HepG2 (cell line): ENCODE measurements around the gene BLOC1S1. TPM values are rescaled to one million over a fixed set of nuclear protein-coding genes. Genes with fewer than 3 reads are reported as not detected.

Source experiments
- ATAC-seq: fragments of 200-7000 bp; cut with Tn5 transposase; 3 replicates; pipeline ENCODE4 v1.9.1; 2020; ENCODE audit warnings: mild to moderate bottlenecking, moderate library complexity
- BruUV-seq: library from RNA; stranded (reverse); fragments of 400-500 nt; replicated peaks from 2 replicates; lab custom pipeline; 2021; lab: Mats Ljungman, UMichigan
- CTCF ChIA-PET: fragments of 300-600 bp; formaldehyde crosslinking; extraction: SDS; loops from one replicate; lab custom pipeline; 2021; ENCODE audit warnings: low total read pairs, inconsistent platforms, low intra/inter-chr PET ratio; lab: Yijun Ruan, JAX
- POLR2A ChIA-PET: fragments of 350-600 bp; sonication (Branson Sonifier 250); formaldehyde crosslinking; loops from one replicate; lab custom pipeline; 2020; ENCODE audit warnings: antibody characterized with exemption, inconsistent platforms; lab: Yijun Ruan, JAX
- DNase-seq: peaks from one replicate; pipeline ENCODE4 v3.0.0-alpha.2; 2015; ENCODE audit warnings: low spot score
- FAIRE-seq: peaks from 3 replicates; lab custom pipeline; 2011; peaks lifted over from hg19 to GRCh38; lab: Jason Lieb, UNC
- H2AFZ ChIP-seq: one replicate; pipeline ENCODE4 v1.6.1; 2011; ENCODE audit warnings: low read length, inconsistent platforms
- H3K27ac ChIP-seq: fragments of 300-600 bp; 3 replicates; pipeline ENCODE4 v1.8.0; 2011; ENCODE audit warnings: mixed run types, mild to moderate bottlenecking, mixed read lengths, low read length, inconsistent platforms; ENCODE audit not compliant: insufficient read depth; ENCODE audit errors: extremely low read length
- H3K27me3 ChIP-seq, 2 experiments: fragments of 200-600 bp in 1 of 2; 2 replicates in 1 of 2; 3 replicates in 1 of 2; pipeline versions ENCODE4 v1.6.0 to v1.8.0; 2011; ENCODE audit warnings: low read length in 2 of 2, mild to moderate bottlenecking in 2 of 2, moderate library complexity in 2 of 2, inconsistent platforms in 1 of 2; ENCODE audit not compliant: insufficient read depth in 2 of 2, control insufficient read depth in 1 of 2
- H3K36me3 ChIP-seq, 2 experiments: fragments of 200-600 bp in 1 of 2; replicated peaks in 1 of 2; 2 replicates in 1 of 2; 3 replicates in 1 of 2; pipeline versions ENCODE4 v1.5.1 to v1.8.0; 2011; ENCODE audit warnings: low read length in 2 of 2, inconsistent platforms in 1 of 2; ENCODE audit not compliant: insufficient read depth in 2 of 2, control insufficient read depth in 1 of 2
- H3K4me1 ChIP-seq: 2 replicates; pipeline ENCODE4 v1.5.1; 2012; ENCODE audit warnings: low read length, inconsistent platforms; ENCODE audit not compliant: insufficient read depth
- H3K4me2 ChIP-seq: 2 replicates; pipeline ENCODE4 v1.6.0; 2011; ENCODE audit warnings: low read depth, low read length, inconsistent platforms
- H3K4me3 ChIP-seq, 3 experiments: fragments of 200-600 bp in 1 of 3; sonication (generic), shearing (Covaris generic) in 1 of 3; replicated peaks in 1 of 3; 2 replicates each; pipeline ENCODE4 v1.5.1; 2011 to 2016; ENCODE audit warnings: low read length in 3 of 3, inconsistent platforms in 2 of 3, low read depth in 2 of 3, mild to moderate bottlenecking in 2 of 3, control low read depth in 1 of 3, mixed read lengths in 1 of 3; ENCODE audit not compliant: insufficient read depth in 1 of 3
- H3K79me2 ChIP-seq: one replicate; pipeline ENCODE4 v1.6.1; 2011; ENCODE audit warnings: low read length, inconsistent platforms; ENCODE audit not compliant: insufficient read depth
- H3K9ac ChIP-seq: 2 replicates; pipeline ENCODE4 v1.6.0; 2011; ENCODE audit warnings: mild to moderate bottlenecking, low read depth, low read length, inconsistent platforms; ENCODE audit not compliant: insufficient read depth
- H3K9me3 ChIP-seq: 2 replicates; pipeline ENCODE4 v1.5.1; 2012; ENCODE audit warnings: mild to moderate bottlenecking, low read length
- H4K20me1 ChIP-seq: 2 replicates; pipeline ENCODE4 v1.6.0; 2011; ENCODE audit warnings: inconsistent platforms, mild to moderate bottlenecking, low read length, moderate library complexity; ENCODE audit not compliant: insufficient read depth
- AGO2 ChIP-seq: fragments of 200-400 bp; formaldehyde crosslinking; optimal IDR thresholded peaks from 2 replicates; pipeline ENCODE3; 2017; ENCODE audit warnings: mild to moderate bottlenecking, low read depth, low read length, moderate library complexity
- NR2F1 ChIP-seq, 2 experiments: fragments of 450-650 bp in 1 of 2; formaldehyde crosslinking in 1 of 2; IDR thresholded peaks; 2 replicates each; pipeline versions ENCODE4 v1.5.0 to v1.6.1; 2016 to 2020; ENCODE audit warnings: mild to moderate bottlenecking in 1 of 2, missing compliant biosample characterization in 1 of 2, missing genetic modification reagents in 1 of 2, moderate library complexity in 1 of 2
- POLR2A ChIP-seq, 2 experiments: IDR thresholded peaks; 2 replicates each; pipeline ENCODE4 v1.6.1; 2011; ENCODE audit warnings: low read depth in 2 of 2, low read length in 2 of 2, mild to moderate bottlenecking in 1 of 2, moderate library complexity in 1 of 2; ENCODE audit not compliant: insufficient read depth in 1 of 2
- POLR2AphosphoS5 ChIP-seq: IDR thresholded peaks from 2 replicates; pipeline ENCODE4 v1.6.1; 2012; ENCODE audit warnings: low read depth, low read length
- RAD21 ChIP-seq: fragments of 450-650 bp; formaldehyde crosslinking; IDR thresholded peaks from 2 replicates; pipeline ENCODE4 v1.5.0; 2020; ENCODE audit warnings: mild to moderate bottlenecking
- SMC3 ChIP-seq: IDR thresholded peaks from 2 replicates; pipeline ENCODE4 v1.6.1; 2011; ENCODE audit warnings: low read length, improper control_type of control experiment
- STAG1 ChIP-seq: sonication (generic); formaldehyde crosslinking; IDR thresholded peaks from 2 replicates; pipeline ENCODE4 v1.4.0; 2020; ENCODE audit warnings: missing genetic modification reagents
- ZMAT5 ChIP-seq: sonication (generic); formaldehyde crosslinking; IDR thresholded peaks from 2 replicates; pipeline ENCODE4 v1.5.0; 2020; ENCODE audit warnings: mild to moderate bottlenecking, low read depth, missing genetic modification reagents, borderline replicate concordance
- ZNF777 ChIP-seq: sonication (generic); formaldehyde crosslinking; IDR thresholded peaks from 2 replicates; pipeline ENCODE4 v1.4.0; 2020; ENCODE audit warnings: missing genetic modification reagents
- WGBS: methylation state at CpG from one replicate; pipeline ENCODE4 v1.1.6; 2017; ENCODE audit warnings: low lambda C conversion rate; 5-methylcytosine and 5-hydroxymethylcytosine counted together
- in situ Hi-C: cut with HindIII; loops from 2 replicates; pipeline ENCODE4 v1.10.0; 2017; ENCODE audit warnings: low pct_unique_long_range_greater_than_20kb; ENCODE audit not compliant: extremely low pct_ligation_motif_present
- intact Hi-C: fragments of 100-400 bp; cut with micrococcal nuclease; formaldehyde crosslinking; loops from one replicate; pipeline ENCODE4 v1.10.0; 2022; ENCODE audit not compliant: unreplicated experiment
- polyA plus RNA-seq, 8 experiments: library from polyadenylated mRNA; depleted of rRNA in 3 of 8; stranded (reverse) in 7 of 8; unstranded in 1 of 8; fragments of >200 nt; fragmentation: Illumina TruSeq in 4 of 8; extraction: Trizol in 4 of 8; gene quantifications; 2 replicates each; pipeline versions ENCODE4 v1.2.1 to v1.2.3, GENCODE V29; 2011 to 2016; ENCODE audit warnings: low read depth in 4 of 8, missing spikeins in 1 of 8, mixed read lengths in 1 of 8; ENCODE audit not compliant: insufficient read depth in 1 of 8
- total RNA-seq, 5 experiments: library from RNA; depleted of rRNA; stranded (reverse); fragments of >200 nt; fragmentation: Illumina TruSeq; extraction: Trizol; gene quantifications; 2 replicates each; pipeline ENCODE4 v1.2.3, GENCODE V29; 2016; ENCODE audit warnings: low read depth in 1 of 5
- TF ChIP-seq, protein P1 (sequence below): sonication (generic); formaldehyde crosslinking; IDR thresholded peaks from 2 replicates; pipeline ENCODE4 v1.5.1; 2020; ENCODE audit warnings: mild to moderate bottlenecking, missing genetic modification reagents, moderate library complexity
- TF ChIP-seq, protein P2 (sequence below), 2 experiments: sonication (generic) in 1 of 2; formaldehyde crosslinking in 1 of 2; IDR thresholded peaks; 2 replicates each; pipeline versions ENCODE4 v1.4.0 to v1.6.1; 2018 to 2020; ENCODE audit warnings: missing genetic modification reagents in 2 of 2, borderline replicate concordance in 1 of 2, low read depth in 1 of 2, mild to moderate bottlenecking in 1 of 2, missing biosample characterization in 1 of 2
- TF ChIP-seq, protein P3 (sequence below): sonication (generic); formaldehyde crosslinking; IDR thresholded peaks from 2 replicates; pipeline ENCODE4; 2020; ENCODE audit warnings: missing genetic modification reagents, mild to moderate bottlenecking, borderline replicate concordance

Gene BLOC1S1
- total and polyA plus RNA-seq, 2 of the 13 experiments (the other 11 are each of a cell fraction or from before 2014, with no cell fraction given), result 55.1 to 95.3 TPM

DNA sequence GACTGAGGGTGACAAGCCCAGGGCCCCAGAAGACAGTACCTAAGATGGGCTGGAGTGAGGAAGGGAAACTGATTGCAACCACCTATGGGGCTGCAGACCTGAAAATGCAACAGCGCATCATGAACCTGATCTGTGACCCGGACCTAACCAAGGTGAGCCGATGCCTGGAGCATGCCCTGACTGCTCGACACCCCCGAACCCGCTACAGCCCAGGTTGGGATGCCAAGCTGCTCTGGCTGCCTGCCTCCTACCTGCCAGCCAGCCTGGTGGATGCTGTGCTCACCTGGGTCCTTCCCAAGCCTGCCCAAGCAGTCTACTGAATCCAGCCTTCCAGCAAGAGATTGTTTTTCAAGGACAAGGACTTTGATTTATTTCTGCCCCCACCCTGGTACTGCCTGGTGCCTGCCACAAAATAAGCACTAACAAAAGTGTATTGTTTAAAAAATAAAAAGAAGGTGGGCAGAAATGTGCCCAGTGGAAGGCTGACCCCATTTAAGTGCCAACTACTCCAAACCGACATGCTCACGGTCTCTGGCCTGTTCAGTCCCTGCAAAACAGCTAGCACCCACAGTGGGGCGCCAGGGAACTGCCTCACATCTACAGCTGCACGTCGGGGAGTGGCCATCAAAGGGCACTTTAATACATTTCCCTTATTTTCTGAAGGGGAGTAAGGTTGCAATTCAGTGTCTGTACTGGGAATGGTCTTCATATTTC lies 8.5 kb downstream of the BLOC1S1 start:
- Histone ChIP-seq H3K4me2 (no peak overlapping the region), H2AFZ (no peak overlapping the region), H3K9me3 (no peaks in the 10 kb centered on the region), H3K4me1 (peaks cover 70% of the 10 kb centered on the region), H3K79me2 (peaks cover 12% of the 10 kb centered on the region), H3K27me3 (no peaks in the 10 kb centered on the region; a peak in 1 of 5 replicates), H3K9ac (no peak overlapping the region), H3K36me3 (peaks cover 10 to 25% of the 10 kb centered on the region in 2 experiments; a peak in 4 of 5 replicates), H3K4me3 (no peak overlapping the region), H3K27ac (no peak overlapping the region), H4K20me1 (0 out of 2 replicates have a peak, but pooled peaks cover 8% of the 10 kb centered on the region)
- ATAC-seq (peak; percentile 37), FAIRE-seq (peak; percentile 26), DNase-seq (peak; percentile 60)
- ChIA-PET POLR2A (interaction anchor here (1.0 to 5.3 kb wide), 5 partner anchors 9 to 249 kb away, joined by 3 to 23 read pairs (median 8); partner anchors contain the start of genes BLOC1S1 and RAB5B), CTCF (interaction anchor here (1.4 to 3.4 kb wide), 2 partner anchors 12 to 43 kb away, joined by 3 to 36 read pairs; a partner anchor contains a TSS)
- 17% methylated on average over 5 of the region's 11 CpGs for WGBS
- BruUV-seq, result no TSS peak
- intact Hi-C loops (loop anchor here (1.0 to 5.0 kb wide), 2 partner anchors 13 to 537 kb away; no protein-coding TSS in a partner anchor), in situ Hi-C loops (no loop called here)
- peak; percentile 69 for TF ChIP-seq RAD21 (CRISPR knock-in tag)
- no peak for TF ChIP-seq NR2F1 (CRISPR knock-in tag; IDR thresholded peaks at IDR 0.05)
- peak in 1 of 2 experiments; percentile 16; a peak in 2 of 4 replicates for TF ChIP-seq POLR2A (IDR thresholded peaks at IDR 0.05; ENCODE audit: insufficient read depth in 1 of 2, low read depth in 2 of 2, low read length in 2 of 2)
- TF ChIP-seq, protein P1, sequence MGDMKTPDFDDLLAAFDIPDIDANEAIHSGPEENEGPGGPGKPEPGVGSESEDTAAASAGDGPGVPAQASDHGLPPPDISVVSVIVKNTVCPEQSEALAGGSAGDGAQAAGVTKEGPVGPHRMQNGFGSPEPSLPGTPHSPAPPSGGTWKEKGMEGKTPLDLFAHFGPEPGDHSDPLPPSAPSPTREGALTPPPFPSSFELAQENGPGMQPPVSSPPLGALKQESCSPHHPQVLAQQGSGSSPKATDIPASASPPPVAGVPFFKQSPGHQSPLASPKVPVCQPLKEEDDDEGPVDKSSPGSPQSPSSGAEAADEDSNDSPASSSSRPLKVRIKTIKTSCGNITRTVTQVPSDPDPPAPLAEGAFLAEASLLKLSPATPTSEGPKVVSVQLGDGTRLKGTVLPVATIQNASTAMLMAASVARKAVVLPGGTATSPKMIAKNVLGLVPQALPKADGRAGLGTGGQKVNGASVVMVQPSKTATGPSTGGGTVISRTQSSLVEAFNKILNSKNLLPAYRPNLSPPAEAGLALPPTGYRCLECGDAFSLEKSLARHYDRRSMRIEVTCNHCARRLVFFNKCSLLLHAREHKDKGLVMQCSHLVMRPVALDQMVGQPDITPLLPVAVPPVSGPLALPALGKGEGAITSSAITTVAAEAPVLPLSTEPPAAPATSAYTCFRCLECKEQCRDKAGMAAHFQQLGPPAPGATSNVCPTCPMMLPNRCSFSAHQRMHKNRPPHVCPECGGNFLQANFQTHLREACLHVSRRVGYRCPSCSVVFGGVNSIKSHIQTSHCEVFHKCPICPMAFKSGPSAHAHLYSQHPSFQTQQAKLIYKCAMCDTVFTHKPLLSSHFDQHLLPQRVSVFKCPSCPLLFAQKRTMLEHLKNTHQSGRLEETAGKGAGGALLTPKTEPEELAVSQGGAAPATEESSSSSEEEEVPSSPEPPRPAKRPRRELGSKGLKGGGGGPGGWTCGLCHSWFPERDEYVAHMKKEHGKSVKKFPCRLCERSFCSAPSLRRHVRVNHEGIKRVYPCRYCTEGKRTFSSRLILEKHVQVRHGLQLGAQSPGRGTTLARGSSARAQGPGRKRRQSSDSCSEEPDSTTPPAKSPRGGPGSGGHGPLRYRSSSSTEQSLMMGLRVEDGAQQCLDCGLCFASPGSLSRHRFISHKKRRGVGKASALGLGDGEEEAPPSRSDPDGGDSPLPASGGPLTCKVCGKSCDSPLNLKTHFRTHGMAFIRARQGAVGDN (CRISPR knock-in tag), result 0 out of 2 replicates have a peak, but pooled peaks have one; percentile 23
- no peak for TF ChIP-seq POLR2AphosphoS5
- peak; percentile 73 for TF ChIP-seq STAG1 (CRISPR knock-in tag)
- TF ChIP-seq AGO2, result peak; percentile 76
- TF ChIP-seq, protein P2, sequence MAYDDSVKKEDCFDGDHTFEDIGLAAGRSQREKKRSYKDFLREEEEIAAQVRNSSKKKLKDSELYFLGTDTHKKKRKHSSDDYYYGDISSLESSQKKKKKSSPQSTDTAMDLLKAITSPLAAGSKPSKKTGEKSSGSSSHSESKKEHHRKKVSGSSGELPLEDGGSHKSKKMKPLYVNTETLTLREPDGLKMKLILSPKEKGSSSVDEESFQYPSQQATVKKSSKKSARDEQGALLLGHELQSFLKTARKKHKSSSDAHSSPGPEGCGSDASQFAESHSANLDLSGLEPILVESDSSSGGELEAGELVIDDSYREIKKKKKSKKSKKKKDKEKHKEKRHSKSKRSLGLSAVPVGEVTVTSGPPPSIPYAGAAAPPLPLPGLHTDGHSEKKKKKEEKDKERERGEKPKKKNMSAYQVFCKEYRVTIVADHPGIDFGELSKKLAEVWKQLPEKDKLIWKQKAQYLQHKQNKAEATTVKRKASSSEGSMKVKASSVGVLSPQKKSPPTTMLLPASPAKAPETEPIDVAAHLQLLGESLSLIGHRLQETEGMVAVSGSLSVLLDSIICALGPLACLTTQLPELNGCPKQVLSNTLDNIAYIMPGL (CRISPR knock-in tag; IDR thresholded peaks at IDR 0.05; ENCODE audit: borderline replicate concordance in 1 of 2, low read depth in 1 of 2), result peak in 1 of 2 experiments; percentile 36; a peak in 1 of 4 replicates
- peak; percentile 61 for TF ChIP-seq ZNF777 (CRISPR knock-in tag)
- TF ChIP-seq, protein P3, sequence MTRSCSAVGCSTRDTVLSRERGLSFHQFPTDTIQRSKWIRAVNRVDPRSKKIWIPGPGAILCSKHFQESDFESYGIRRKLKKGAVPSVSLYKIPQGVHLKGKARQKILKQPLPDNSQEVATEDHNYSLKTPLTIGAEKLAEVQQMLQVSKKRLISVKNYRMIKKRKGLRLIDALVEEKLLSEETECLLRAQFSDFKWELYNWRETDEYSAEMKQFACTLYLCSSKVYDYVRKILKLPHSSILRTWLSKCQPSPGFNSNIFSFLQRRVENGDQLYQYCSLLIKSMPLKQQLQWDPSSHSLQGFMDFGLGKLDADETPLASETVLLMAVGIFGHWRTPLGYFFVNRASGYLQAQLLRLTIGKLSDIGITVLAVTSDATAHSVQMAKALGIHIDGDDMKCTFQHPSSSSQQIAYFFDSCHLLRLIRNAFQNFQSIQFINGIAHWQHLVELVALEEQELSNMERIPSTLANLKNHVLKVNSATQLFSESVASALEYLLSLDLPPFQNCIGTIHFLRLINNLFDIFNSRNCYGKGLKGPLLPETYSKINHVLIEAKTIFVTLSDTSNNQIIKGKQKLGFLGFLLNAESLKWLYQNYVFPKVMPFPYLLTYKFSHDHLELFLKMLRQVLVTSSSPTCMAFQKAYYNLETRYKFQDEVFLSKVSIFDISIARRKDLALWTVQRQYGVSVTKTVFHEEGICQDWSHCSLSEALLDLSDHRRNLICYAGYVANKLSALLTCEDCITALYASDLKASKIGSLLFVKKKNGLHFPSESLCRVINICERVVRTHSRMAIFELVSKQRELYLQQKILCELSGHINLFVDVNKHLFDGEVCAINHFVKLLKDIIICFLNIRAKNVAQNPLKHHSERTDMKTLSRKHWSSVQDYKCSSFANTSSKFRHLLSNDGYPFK, result 0 out of 2 replicates have a peak, but pooled peaks have one; percentile 23
- TF ChIP-seq SMC3, result peak; percentile 56
- no peak for TF ChIP-seq ZMAT5 (CRISPR knock-in tag)
